Measurements from ENCODE around the gene PLAAT3.
"Not testable (repeated sequence)": the region's sequence is repeated elsewhere in the genome, so short reads cannot be mapped to it uniquely, and the experiment has no call there.

Gene PLAAT3

GRCh38 chr11:63608353-63609345 is 5.6 kb downstream of the PLAAT3 start:
- no peak for FAIRE-seq
- DNase-seq (ENCODE audit: insufficient read length, low spot score) = no peak
- TF ChIP-seq CTCF (IDR thresholded peaks at IDR 0.05; ENCODE audit: insufficient read depth, missing control alignments) = no peak

- no peak for TF ChIP-seq CTCF (IDR thresholded peaks at IDR 0.05; ENCODE audit: insufficient read depth, missing control alignments)
- DNase-seq (ENCODE audit: insufficient read length, low spot score) = no peak
- no peak for FAIRE-seq
Measured at GRCh38 chr11:63603180-63603518, 11.1 kb downstream of the PLAAT3 start.

- FAIRE-seq; DNase-seq (ENCODE audit: insufficient read length, low spot score): not testable (repeated sequence)
Measured at GRCh38 chr11:63602290-63603179, 11.7 kb downstream of the PLAAT3 start.

- FAIRE-seq = no peak
- DNase-seq (ENCODE audit: insufficient read length, low spot score) = no peak
Measured at GRCh38 chr11:63599211-63600122, 14.8 kb downstream of the PLAAT3 start.

GRCh38 chr11:63598556-63598955 is 15.7 kb downstream of the PLAAT3 start:
- DNase-seq (ENCODE audit: insufficient read length, low spot score) (no peak), FAIRE-seq (no peak)
- no peak for TF ChIP-seq CTCF (IDR thresholded peaks at IDR 0.05; ENCODE audit: insufficient read depth, missing control alignments)

More at GRCh38 chr11:63599211-63600122, 14.8 kb downstream of the PLAAT3 start:
- no peak for TF ChIP-seq CTCF (IDR thresholded peaks at IDR 0.05; ENCODE audit: insufficient read depth, missing control alignments)

GRCh38 chr11:63595296-63595695 is 18.9 kb downstream of the PLAAT3 start:
- no peak for TF ChIP-seq CTCF (IDR thresholded peaks at IDR 0.05; ENCODE audit: insufficient read depth, missing control alignments)
- no peak for FAIRE-seq
- no peak for DNase-seq (ENCODE audit: insufficient read length, low spot score)

GRCh38 chr11:63592975-63593395 is 21.2 kb downstream of the PLAAT3 start:
- peak; percentile 65 for TF ChIP-seq CTCF (IDR thresholded peaks at IDR 0.05; ENCODE audit: insufficient read depth, missing control alignments)
- FAIRE-seq = no peak

More at GRCh38 chr11:63592975-63593395, 21.2 kb downstream of the PLAAT3 start:
- no peak for DNase-seq (ENCODE audit: insufficient read length, low spot score)
